Vein endothelial cell (primary cell): ENCODE data around the gene SLC35G3. TPM values are rescaled to one million over a fixed set of nuclear protein-coding genes. Genes with fewer than 3 reads are reported as not detected.

ENCODE experiments used
- total RNA-seq: library from RNA; depleted of rRNA; stranded (reverse); fragments of >200 nt; gene quantifications from 2 replicates; pipeline ENCODE4 v1.2.3, GENCODE V29; 2012

Gene SLC35G3
- not detected in 2 replicates for total RNA-seq

DNA sequence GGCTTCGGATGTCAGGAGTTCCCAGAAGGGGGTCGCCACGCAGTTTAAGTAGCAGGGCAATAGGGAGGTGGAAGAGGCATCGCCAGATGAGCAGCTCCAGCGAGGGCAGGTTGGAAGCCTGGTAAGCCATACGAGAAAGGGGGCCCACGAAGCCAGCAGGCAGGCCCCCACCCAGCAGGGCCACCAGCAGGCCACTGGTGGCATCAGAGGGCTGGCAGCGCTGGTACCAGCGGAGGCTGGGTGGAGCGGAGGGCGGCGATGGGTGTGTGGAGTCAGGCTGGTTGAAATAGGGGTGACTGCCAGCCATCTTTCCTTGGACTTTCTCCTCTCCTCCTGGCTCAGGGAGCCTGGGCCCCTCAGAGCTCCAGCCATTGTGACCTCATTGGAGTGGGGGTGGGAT is at the start of gene SLC35G3:
Gene SLC35G3 (minus strand): TSS at position 393 of the 400 bp plus-strand sequence. CDS start 86 bp downstream, at position 307.

DNA sequence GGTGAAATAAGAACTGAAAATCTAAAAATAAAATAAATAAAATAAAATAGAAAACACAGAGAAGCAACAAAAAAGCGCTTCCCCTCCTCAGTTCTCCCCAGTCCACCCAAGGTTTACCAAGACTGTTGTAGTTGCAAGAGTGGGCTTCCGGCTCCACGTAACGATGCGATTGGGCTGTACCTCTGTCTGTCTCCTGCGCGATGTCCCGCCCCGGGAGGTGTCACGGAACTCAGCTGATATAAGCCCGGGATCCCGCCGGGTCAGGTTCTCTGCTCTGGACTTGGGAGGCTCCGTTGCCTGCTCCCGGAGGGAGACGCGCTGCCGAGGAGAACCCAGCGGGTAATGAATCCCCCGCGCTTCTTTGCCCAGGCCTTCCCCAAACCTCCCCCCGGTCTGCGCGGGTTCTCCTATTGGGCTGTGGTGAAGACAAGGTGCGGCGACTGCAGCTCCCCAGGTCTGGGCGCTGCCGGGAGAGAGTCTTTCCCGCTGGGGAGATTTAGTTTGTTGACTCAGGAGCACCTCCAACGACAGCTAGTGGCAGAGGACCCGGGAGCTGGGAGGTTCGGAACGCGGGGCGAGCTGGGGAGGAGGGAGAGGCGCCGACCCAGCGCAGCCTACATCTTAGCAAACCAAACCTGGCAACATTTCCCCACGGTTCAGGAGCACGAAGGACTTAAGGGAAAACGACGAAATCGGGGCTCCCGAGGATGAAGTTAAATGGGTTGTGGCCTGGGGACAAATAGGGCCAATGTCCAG is 48.8 kb upstream of the SLC35G3 start, which contains the start of gene SLFN5:
Gene SLFN5 (plus strand): TSS at position 268 of the 756 bp plus-strand sequence. CDS start 15,619 bp downstream, outside the sequence.

DNA sequence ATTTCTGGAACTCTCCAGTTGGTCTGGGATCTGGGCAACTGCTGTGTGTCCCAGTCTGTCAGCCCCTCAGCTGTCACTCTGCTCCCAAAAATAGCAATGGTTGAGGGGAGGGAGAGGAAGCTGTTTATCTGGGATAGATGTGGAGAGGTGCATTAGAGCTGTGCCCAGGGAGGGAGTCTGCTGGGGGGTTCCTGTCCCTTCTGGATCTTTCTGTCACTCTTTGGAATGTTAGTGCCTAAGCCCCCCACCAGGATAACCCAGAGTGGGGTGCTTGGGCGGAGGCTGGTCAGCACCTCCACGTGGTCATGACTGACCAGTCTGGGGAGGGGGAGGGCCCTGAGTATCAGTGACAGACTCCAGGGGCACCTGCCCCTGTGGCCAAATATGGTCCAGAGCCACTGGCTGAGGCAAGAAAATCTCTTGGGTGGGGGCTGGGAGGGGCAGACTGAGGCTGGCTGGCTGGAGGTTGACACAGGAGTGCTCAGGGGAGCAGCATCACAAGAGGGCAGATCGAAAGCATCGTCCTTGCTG is 46.8 kb downstream of the SLC35G3 start, which contains the start of gene UNC45B:
Gene UNC45B (plus strand): TSS at position 443 of the 531 bp plus-strand sequence. CDS start 447 bp downstream, outside the sequence.

Other genes starting within 250 kb of the SLC35G3 start
- 0.65 and 1.1 TPM in 2 replicates for gene CCT6B, start 232.9 kb downstream of the SLC35G3 start, total RNA-seq
- gene ZNF830, start 232.9 kb downstream of the SLC35G3 start, total RNA-seq = 7.8 and 9.7 TPM in 2 replicates
- 30.1 and 42.8 TPM in 2 replicates for gene LIG3, start 213.9 kb downstream of the SLC35G3 start, total RNA-seq
- gene RFFL, start 130.7 kb downstream of the SLC35G3 start, total RNA-seq = 14.4 and 17.3 TPM in 2 replicates
- gene RAD51D, start 74.5 kb downstream of the SLC35G3 start, total RNA-seq = 14.0 and 17.3 TPM in 2 replicates
- not detected in 2 replicates for gene FNDC8, start 72.8 kb downstream of the SLC35G3 start, total RNA-seq
- gene NLE1, start 52.1 kb downstream of the SLC35G3 start, total RNA-seq = 24.9 and 26.8 TPM in 2 replicates
- gene UNC45B, start 46.6 kb downstream of the SLC35G3 start, total RNA-seq = not detected in 2 replicates
- gene SLFN5, start 48.7 kb upstream of the SLC35G3 start, total RNA-seq = 25.5 and 46.8 TPM in 2 replicates
- gene SLFN11, start 179.2 kb upstream of the SLC35G3 start, total RNA-seq = 62.4 and 77.9 TPM in 2 replicates
- 44.4 and 48.2 TPM in 2 replicates for gene SLFN12, start 238.1 kb upstream of the SLC35G3 start, total RNA-seq